Measurements from ENCODE around the gene BRSK1.

The BRSK1 gene

GRCh38 chr19:55341595-55342531 lies 58.1 kb downstream of the BRSK1 start:
- Histone ChIP-seq H3K36me3 (ENCODE audit: control insufficient read depth in 1 of 2, insufficient read depth in 2 of 2, low read length in 2 of 2) (peaks cover 5 to 15% of the 10 kb centered on the region in 2 donors), H3K4me3 (ENCODE audit: low read depth in 1 of 2, low read length in 2 of 2) (peak overlapping the region in 1 of 2 donors; percentile 84)

GRCh38 chr19:55344444-55344843 lies 60.6 kb downstream of the BRSK1 start:
- no peaks in the 10 kb centered on the region for H3K9me3 ChIP-seq (ENCODE audit: control insufficient read depth in 1 of 2, low read length in 2 of 2)
- no peak overlapping the region for H3K4me3 ChIP-seq (ENCODE audit: low read depth in 1 of 2, low read length in 2 of 2)
- H3K27ac ChIP-seq (ENCODE audit: low read depth, low read length): no peak overlapping the region
- peaks cover 0 to 20% of the 10 kb centered on the region in 2 donors for H3K4me1 ChIP-seq (ENCODE audit: control insufficient read depth in 1 of 2, insufficient read depth in 2 of 2, low read length in 2 of 2)
- H3K36me3 ChIP-seq (ENCODE audit: control insufficient read depth in 1 of 2, insufficient read depth in 2 of 2, low read length in 2 of 2): peaks cover 5 to 15% of the 10 kb centered on the region in 2 donors
- no peaks in the 10 kb centered on the region for H3K27me3 ChIP-seq (ENCODE audit: control insufficient read depth in 1 of 2, insufficient read depth in 2 of 2, low read length in 2 of 2)
- H3K9ac ChIP-seq (ENCODE audit: low read depth in 1 of 2, low read length in 2 of 2): no peak overlapping the region

More at GRCh38 chr19:55341595-55342531, 58.1 kb downstream of the BRSK1 start:
- Histone ChIP-seq H3K9ac (ENCODE audit: low read depth in 1 of 2, low read length in 2 of 2) (no peak overlapping the region), H3K9me3 (ENCODE audit: control insufficient read depth in 1 of 2, low read length in 2 of 2) (no peaks in the 10 kb centered on the region), H3K27ac (ENCODE audit: low read depth, low read length) (no peak overlapping the region), H3K27me3 (ENCODE audit: control insufficient read depth in 1 of 2, insufficient read depth in 2 of 2, low read length in 2 of 2) (no peaks in the 10 kb centered on the region), H3K4me1 (ENCODE audit: control insufficient read depth in 1 of 2, insufficient read depth in 2 of 2, low read length in 2 of 2) (peaks cover 7 to 28% of the 10 kb centered on the region in 2 donors)

- H3K9ac ChIP-seq (ENCODE audit: low read depth in 1 of 2, low read length in 2 of 2): no peak overlapping the region
- peaks cover 0 to 17% of the 10 kb centered on the region in 2 donors for H3K4me1 ChIP-seq (ENCODE audit: control insufficient read depth in 1 of 2, insufficient read depth in 2 of 2, low read length in 2 of 2)
- H3K27me3 ChIP-seq (ENCODE audit: control insufficient read depth in 1 of 2, insufficient read depth in 2 of 2, low read length in 2 of 2): no peaks in the 10 kb centered on the region
These were observed 61.5 kb downstream of the BRSK1 start for GRCh38 chr19:55345101-55345817.

GRCh38 chr19:55345818-55346724 lies 62.3 kb downstream of the BRSK1 start:
- peaks cover 5 to 15% of the 10 kb centered on the region in 2 donors for H3K36me3 ChIP-seq (ENCODE audit: control insufficient read depth in 1 of 2, insufficient read depth in 2 of 2, low read length in 2 of 2)
- peaks cover 0 to 2% of the 10 kb centered on the region in 2 donors for H3K27me3 ChIP-seq (ENCODE audit: control insufficient read depth in 1 of 2, insufficient read depth in 2 of 2, low read length in 2 of 2)
- no peak overlapping the region for H3K27ac ChIP-seq (ENCODE audit: low read depth, low read length)
- H3K9ac ChIP-seq (ENCODE audit: low read depth in 1 of 2, low read length in 2 of 2): no peak overlapping the region
- H3K4me3 ChIP-seq (ENCODE audit: low read depth in 1 of 2, low read length in 2 of 2): no peak overlapping the region
- peaks cover 7 to 11% of the 10 kb centered on the region in 2 donors for H3K4me1 ChIP-seq (ENCODE audit: control insufficient read depth in 1 of 2, insufficient read depth in 2 of 2, low read length in 2 of 2)
- no peaks in the 10 kb centered on the region for H3K9me3 ChIP-seq (ENCODE audit: control insufficient read depth in 1 of 2, low read length in 2 of 2)

More at GRCh38 chr19:55345101-55345817, 61.5 kb downstream of the BRSK1 start:
- H3K27ac ChIP-seq (ENCODE audit: low read depth, low read length): no peak overlapping the region
- H3K36me3 ChIP-seq (ENCODE audit: control insufficient read depth in 1 of 2, insufficient read depth in 2 of 2, low read length in 2 of 2): peaks cover 5 to 15% of the 10 kb centered on the region in 2 donors
- no peaks in the 10 kb centered on the region for H3K9me3 ChIP-seq (ENCODE audit: control insufficient read depth in 1 of 2, low read length in 2 of 2)
- H3K4me3 ChIP-seq (ENCODE audit: low read depth in 1 of 2, low read length in 2 of 2): no peak overlapping the region

GRCh38 chr19:55346725-55347441 lies 63.1 kb downstream of the BRSK1 start:
- Histone ChIP-seq H3K27me3 (ENCODE audit: control insufficient read depth in 1 of 2, insufficient read depth in 2 of 2, low read length in 2 of 2) (peaks cover 5 to 10% of the 10 kb centered on the region in 2 donors), H3K9ac (ENCODE audit: low read depth in 1 of 2, low read length in 2 of 2) (no peak overlapping the region), H3K27ac (ENCODE audit: low read depth, low read length) (no peak overlapping the region), H3K4me3 (ENCODE audit: low read depth in 1 of 2, low read length in 2 of 2) (no peak overlapping the region), H3K9me3 (ENCODE audit: control insufficient read depth in 1 of 2, low read length in 2 of 2) (no peaks in the 10 kb centered on the region), H3K4me1 (ENCODE audit: control insufficient read depth in 1 of 2, insufficient read depth in 2 of 2, low read length in 2 of 2) (peaks cover 8 to 10% of the 10 kb centered on the region in 2 donors), H3K36me3 (ENCODE audit: control insufficient read depth in 1 of 2, insufficient read depth in 2 of 2, low read length in 2 of 2) (peaks cover 5 to 15% of the 10 kb centered on the region in 2 donors)

GRCh38 chr19:55347442-55348009 lies 63.7 kb downstream of the BRSK1 start:
- H3K27me3 ChIP-seq (ENCODE audit: control insufficient read depth in 1 of 2, insufficient read depth in 2 of 2, low read length in 2 of 2): peaks cover 11 to 16% of the 10 kb centered on the region in 2 donors
- H3K9ac ChIP-seq (ENCODE audit: low read depth in 1 of 2, low read length in 2 of 2): no peak overlapping the region
- H3K9me3 ChIP-seq (ENCODE audit: control insufficient read depth in 1 of 2, low read length in 2 of 2): no peaks in the 10 kb centered on the region
- H3K4me1 ChIP-seq (ENCODE audit: control insufficient read depth in 1 of 2, insufficient read depth in 2 of 2, low read length in 2 of 2): peaks cover 15% of the 10 kb centered on the region in 2 donors
- H3K36me3 ChIP-seq (ENCODE audit: control insufficient read depth in 1 of 2, insufficient read depth in 2 of 2, low read length in 2 of 2): peaks cover 5 to 15% of the 10 kb centered on the region in 2 donors
- no peak overlapping the region for H3K4me3 ChIP-seq (ENCODE audit: low read depth in 1 of 2, low read length in 2 of 2)
- no peak overlapping the region for H3K27ac ChIP-seq (ENCODE audit: low read depth, low read length)

- Histone ChIP-seq H3K4me1 (ENCODE audit: control insufficient read depth in 1 of 2, insufficient read depth in 2 of 2, low read length in 2 of 2) (peaks cover 22 to 23% of the 10 kb centered on the region in 2 donors), H3K9ac (ENCODE audit: low read depth in 1 of 2, low read length in 2 of 2) (no peak overlapping the region), H3K36me3 (ENCODE audit: control insufficient read depth in 1 of 2, insufficient read depth in 2 of 2, low read length in 2 of 2) (peaks cover 4 to 10% of the 10 kb centered on the region in 2 donors), H3K27me3 (ENCODE audit: control insufficient read depth in 1 of 2, insufficient read depth in 2 of 2, low read length in 2 of 2) (peaks cover 21 to 26% of the 10 kb centered on the region in 2 donors), H3K4me3 (ENCODE audit: low read depth in 1 of 2, low read length in 2 of 2) (no peak overlapping the region), H3K9me3 (ENCODE audit: control insufficient read depth in 1 of 2, low read length in 2 of 2) (no peaks in the 10 kb centered on the region), H3K27ac (ENCODE audit: low read depth, low read length) (no peak overlapping the region)
These were observed 64.7 kb downstream of the BRSK1 start for GRCh38 chr19:55348317-55349034.

- no peak overlapping the region for H3K4me3 ChIP-seq (ENCODE audit: low read depth in 1 of 2, low read length in 2 of 2)
- H3K9me3 ChIP-seq (ENCODE audit: control insufficient read depth in 1 of 2, low read length in 2 of 2): no peaks in the 10 kb centered on the region
- H3K27me3 ChIP-seq (ENCODE audit: control insufficient read depth in 1 of 2, insufficient read depth in 2 of 2, low read length in 2 of 2): peaks cover 27 to 32% of the 10 kb centered on the region in 2 donors
- H3K27ac ChIP-seq (ENCODE audit: low read depth, low read length): no peak overlapping the region
- H3K9ac ChIP-seq (ENCODE audit: low read depth in 1 of 2, low read length in 2 of 2): no peak overlapping the region
- peaks cover 20 to 28% of the 10 kb centered on the region in 2 donors for H3K4me1 ChIP-seq (ENCODE audit: control insufficient read depth in 1 of 2, insufficient read depth in 2 of 2, low read length in 2 of 2)
- peaks cover 0 to 3% of the 10 kb centered on the region in 2 donors for H3K36me3 ChIP-seq (ENCODE audit: control insufficient read depth in 1 of 2, insufficient read depth in 2 of 2, low read length in 2 of 2)
These were observed 67.0 kb downstream of the BRSK1 start for GRCh38 chr19:55350620-55351315.
